Mucosa of rectum (tissue), 2 donors: ENCODE measurements around the gene GADL1.

Source experiments
- H3K27ac ChIP-seq, 2 donors: one replicate each; pipeline ENCODE4 v1.7.0; 2013; ENCODE audit warnings: inconsistent platforms in 2 of 2, low read depth in 2 of 2, low read length in 2 of 2
- H3K27me3 ChIP-seq, 2 donors: one replicate each; pipeline ENCODE4 v1.7.0; 2013; ENCODE audit warnings: low read length in 2 of 2; ENCODE audit not compliant: control insufficient read depth in 2 of 2, insufficient read depth in 2 of 2
- H3K36me3 ChIP-seq, 2 donors: one replicate each; pipeline ENCODE4 v1.7.0; 2013; ENCODE audit warnings: low read length in 2 of 2; ENCODE audit not compliant: control insufficient read depth in 2 of 2, insufficient read depth in 2 of 2
- H3K4me1 ChIP-seq, 2 donors: one replicate each; pipeline ENCODE4 v1.7.0; 2013; ENCODE audit warnings: low read length in 2 of 2, mild to moderate bottlenecking in 1 of 2; ENCODE audit not compliant: control insufficient read depth in 2 of 2, insufficient read depth in 2 of 2
- H3K4me3 ChIP-seq, 2 donors: one replicate each; pipeline ENCODE4 v1.7.0; 2013; ENCODE audit warnings: low read length in 2 of 2
- H3K9ac ChIP-seq, 2 donors: one replicate each; pipeline ENCODE4 v1.7.0; 2013; ENCODE audit warnings: low read length in 2 of 2, low read depth in 1 of 2, mild to moderate bottlenecking in 1 of 2
- H3K9me3 ChIP-seq, 2 donors: one replicate each; pipeline ENCODE4 v1.7.0; 2013; ENCODE audit warnings: low read length in 2 of 2; ENCODE audit not compliant: control insufficient read depth in 2 of 2
- donor health status: healthy.
- donor health status: Normal muscosa, but diverticular disease.

Gene GADL1

GRCh38 chr3:30786365-30786764 lies 108.1 kb downstream of the GADL1 start:
- Histone ChIP-seq H3K4me3 (no peak overlapping the region), H3K27me3 (no peaks in the 10 kb centered on the region), H3K9me3 (no peaks in the 10 kb centered on the region), H3K9ac (no peak overlapping the region), H3K27ac (no peak overlapping the region), H3K4me1 (no peaks in the 10 kb centered on the region), H3K36me3 (no peaks in the 10 kb centered on the region)

- Histone ChIP-seq H3K4me3 (no peak overlapping the region), H3K27me3 (no peaks in the 10 kb centered on the region), H3K36me3 (no peaks in the 10 kb centered on the region), H3K9me3 (no peaks in the 10 kb centered on the region), H3K27ac (no peak overlapping the region), H3K4me1 (no peaks in the 10 kb centered on the region), H3K9ac (no peak overlapping the region)
Measured at GRCh38 chr3:30779686-30780287, 114.7 kb downstream of the GADL1 start.

GRCh38 chr3:30778933-30779332 lies 115.5 kb downstream of the GADL1 start:
- Histone ChIP-seq H3K27me3 (no peaks in the 10 kb centered on the region), H3K36me3 (no peaks in the 10 kb centered on the region), H3K9ac (no peak overlapping the region), H3K4me3 (no peak overlapping the region), H3K4me1 (no peaks in the 10 kb centered on the region), H3K9me3 (no peaks in the 10 kb centered on the region), H3K27ac (no peak overlapping the region)

GRCh38 chr3:30777426-30778113 lies 116.9 kb downstream of the GADL1 start:
- Histone ChIP-seq H3K27me3 (no peaks in the 10 kb centered on the region), H3K9ac (no peak overlapping the region), H3K4me3 (no peak overlapping the region), H3K27ac (no peak overlapping the region), H3K9me3 (no peaks in the 10 kb centered on the region), H3K36me3 (no peaks in the 10 kb centered on the region), H3K4me1 (no peaks in the 10 kb centered on the region)

GRCh38 chr3:30776186-30776815 lies 118.2 kb downstream of the GADL1 start:
- H3K27ac ChIP-seq = no peak overlapping the region
- H3K4me1 ChIP-seq = no peaks in the 10 kb centered on the region
- H3K36me3 ChIP-seq = no peaks in the 10 kb centered on the region
- H3K4me3 ChIP-seq = no peak overlapping the region
- H3K27me3 ChIP-seq = no peaks in the 10 kb centered on the region
- no peaks in the 10 kb centered on the region for H3K9me3 ChIP-seq
- H3K9ac ChIP-seq = no peak overlapping the region

- Histone ChIP-seq H3K9ac (no peak overlapping the region), H3K9me3 (no peaks in the 10 kb centered on the region), H3K4me3 (peak overlapping the region in 1 of 2 donors; percentile 36), H3K36me3 (no peaks in the 10 kb centered on the region), H3K27ac (no peak overlapping the region), H3K27me3 (no peaks in the 10 kb centered on the region), H3K4me1 (no peaks in the 10 kb centered on the region)
Measured at GRCh38 chr3:30775040-30775439, 119.4 kb downstream of the GADL1 start.

- H3K4me1 ChIP-seq = no peaks in the 10 kb centered on the region
- H3K9ac ChIP-seq = no peak overlapping the region
- H3K4me3 ChIP-seq = no peak overlapping the region
- H3K27me3 ChIP-seq = no peaks in the 10 kb centered on the region
- H3K27ac ChIP-seq = no peak overlapping the region
- no peaks in the 10 kb centered on the region for H3K9me3 ChIP-seq
- no peaks in the 10 kb centered on the region for H3K36me3 ChIP-seq
Measured at GRCh38 chr3:30774062-30774461, 120.4 kb downstream of the GADL1 start.

- Histone ChIP-seq H3K27ac (no peak overlapping the region), H3K9ac (no peak overlapping the region), H3K9me3 (no peaks in the 10 kb centered on the region), H3K4me3 (no peak overlapping the region), H3K27me3 (no peaks in the 10 kb centered on the region), H3K4me1 (no peaks in the 10 kb centered on the region), H3K36me3 (no peaks in the 10 kb centered on the region)
Measured at GRCh38 chr3:30770387-30770786, 124.1 kb downstream of the GADL1 start.

- Histone ChIP-seq H3K36me3 (no peaks in the 10 kb centered on the region), H3K4me1 (no peaks in the 10 kb centered on the region), H3K27me3 (no peaks in the 10 kb centered on the region), H3K9me3 (no peaks in the 10 kb centered on the region), H3K27ac (no peak overlapping the region), H3K9ac (no peak overlapping the region), H3K4me3 (no peak overlapping the region)
Measured at GRCh38 chr3:30768703-30769550, 125.5 kb downstream of the GADL1 start.

GRCh38 chr3:30768046-30768445 lies 126.4 kb downstream of the GADL1 start:
- Histone ChIP-seq H3K27ac (no peak overlapping the region), H3K9me3 (no peaks in the 10 kb centered on the region), H3K9ac (no peak overlapping the region), H3K36me3 (no peaks in the 10 kb centered on the region), H3K27me3 (no peaks in the 10 kb centered on the region), H3K4me3 (no peak overlapping the region), H3K4me1 (no peaks in the 10 kb centered on the region)
